Endothelial cell of umbilical vein (primary cell): Measurements from ENCODE around the gene RIMBP2.

ENCODE experiments used
- EZH2 ChIP-seq: IDR thresholded peaks from 2 replicates; pipeline ENCODE4 v1.6.1; 2012; ENCODE audit warnings: borderline replicate concordance, low read depth, mild to moderate bottlenecking, moderate library complexity, low read length, inconsistent platforms; ENCODE audit not compliant: severe bottlenecking
- FOS ChIP-seq: IDR thresholded peaks from 2 replicates; pipeline ENCODE4 v1.6.1; 2011; ENCODE audit warnings: mild to moderate bottlenecking, low read length, moderate library complexity, borderline replicate concordance; ENCODE audit not compliant: insufficient read depth
- GATA2 ChIP-seq: IDR thresholded peaks from 2 replicates; pipeline ENCODE4 v1.7.0; 2011; ENCODE audit warnings: low read depth, mild to moderate bottlenecking, moderate library complexity, mixed read lengths, low read length; ENCODE audit not compliant: insufficient read length, insufficient read depth
- JUN ChIP-seq: IDR thresholded peaks from 2 replicates; pipeline ENCODE4 v1.6.1; 2011; ENCODE audit warnings: borderline replicate concordance, low read depth; ENCODE audit not compliant: insufficient read length, insufficient read depth
- MYC ChIP-seq: IDR thresholded peaks from one replicate; pipeline ENCODE4 v1.6.1; 2011; ENCODE audit warnings: mild to moderate bottlenecking, low read depth, low read length
- POLR2A ChIP-seq: IDR thresholded peaks from 2 replicates; pipeline ENCODE4 v1.6.1; 2012; ENCODE audit warnings: low read depth, mild to moderate bottlenecking, control low read depth, low read length
- POLR2AphosphoS5 ChIP-seq: IDR thresholded peaks from 2 replicates; pipeline ENCODE4 v1.6.1; 2012; ENCODE audit warnings: low read depth, mild to moderate bottlenecking, control low read depth, low read length, moderate library complexity; ENCODE audit not compliant: insufficient read depth
- TF ChIP-seq, protein P1 (sequence below), 2 donors: IDR thresholded peaks; 1 replicate in 1 of 2; 2 replicates in 1 of 2; pipeline ENCODE4 v1.5.1; 2011; ENCODE audit warnings: low read length in 2 of 2, mild to moderate bottlenecking in 2 of 2, moderate library complexity in 2 of 2, control low read depth in 1 of 2, inconsistent platforms in 1 of 2, low read depth in 1 of 2; ENCODE audit not compliant: insufficient read depth in 1 of 2; ENCODE audit errors: extremely low read depth in 1 of 2
- TF ChIP-seq, protein P2 (sequence below): IDR thresholded peaks from 2 replicates; pipeline ENCODE4 v1.6.1; 2011; ENCODE audit not compliant: insufficient read depth, insufficient read length

DNA sequence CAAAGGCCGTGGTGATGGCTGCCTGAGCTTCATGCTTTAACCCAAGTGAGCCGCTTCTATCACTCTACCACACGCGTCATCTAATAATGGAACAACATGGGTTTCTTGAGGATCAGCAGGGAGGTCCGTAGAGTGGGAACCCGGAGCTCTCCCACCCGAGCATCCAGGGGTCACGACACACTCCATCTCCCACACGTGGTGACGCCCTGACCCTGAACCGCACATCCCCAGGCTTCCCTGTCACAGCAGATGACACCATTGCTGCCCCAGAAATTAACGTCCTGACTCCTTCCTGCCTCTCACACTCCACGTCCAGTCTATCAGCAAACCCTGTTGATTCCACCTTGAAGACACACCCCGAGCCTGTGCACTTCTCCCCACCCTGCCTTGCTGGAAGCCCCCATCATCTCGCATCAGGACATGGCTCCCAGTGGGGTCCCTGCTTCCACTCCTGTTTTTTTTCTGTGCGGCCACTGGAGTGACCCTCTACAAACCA, 215.2 kb downstream of the RIMBP2 start:
- TF ChIP-seq, protein P1, sequence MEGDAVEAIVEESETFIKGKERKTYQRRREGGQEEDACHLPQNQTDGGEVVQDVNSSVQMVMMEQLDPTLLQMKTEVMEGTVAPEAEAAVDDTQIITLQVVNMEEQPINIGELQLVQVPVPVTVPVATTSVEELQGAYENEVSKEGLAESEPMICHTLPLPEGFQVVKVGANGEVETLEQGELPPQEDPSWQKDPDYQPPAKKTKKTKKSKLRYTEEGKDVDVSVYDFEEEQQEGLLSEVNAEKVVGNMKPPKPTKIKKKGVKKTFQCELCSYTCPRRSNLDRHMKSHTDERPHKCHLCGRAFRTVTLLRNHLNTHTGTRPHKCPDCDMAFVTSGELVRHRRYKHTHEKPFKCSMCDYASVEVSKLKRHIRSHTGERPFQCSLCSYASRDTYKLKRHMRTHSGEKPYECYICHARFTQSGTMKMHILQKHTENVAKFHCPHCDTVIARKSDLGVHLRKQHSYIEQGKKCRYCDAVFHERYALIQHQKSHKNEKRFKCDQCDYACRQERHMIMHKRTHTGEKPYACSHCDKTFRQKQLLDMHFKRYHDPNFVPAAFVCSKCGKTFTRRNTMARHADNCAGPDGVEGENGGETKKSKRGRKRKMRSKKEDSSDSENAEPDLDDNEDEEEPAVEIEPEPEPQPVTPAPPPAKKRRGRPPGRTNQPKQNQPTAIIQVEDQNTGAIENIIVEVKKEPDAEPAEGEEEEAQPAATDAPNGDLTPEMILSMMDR (IDR thresholded peaks at IDR 0.05; ENCODE audit: extremely low read depth in 1 of 2, insufficient read depth in 1 of 2, low read depth in 1 of 2, low read length in 2 of 2): no peak
- TF ChIP-seq POLR2AphosphoS5 (no peak), POLR2A (no peak), FOS (no peak), JUN (no peak), EZH2 (no peak), MYC (no peak), GATA2 (no peak)
- TF ChIP-seq, protein P2, sequence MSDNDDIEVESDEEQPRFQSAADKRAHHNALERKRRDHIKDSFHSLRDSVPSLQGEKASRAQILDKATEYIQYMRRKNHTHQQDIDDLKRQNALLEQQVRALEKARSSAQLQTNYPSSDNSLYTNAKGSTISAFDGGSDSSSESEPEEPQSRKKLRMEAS: no peak
